SK-N-SH treated with all-trans-retinoic acid at 6 μM for 48 hours (cell line): ENCODE results near the gene HOXD1.

ENCODE experiments used
- ARNTL ChIP-seq: fragments of 450-650 bp; formaldehyde crosslinking; IDR thresholded peaks from 2 replicates; pipeline ENCODE4 v1.5.0; 2020; ENCODE audit warnings: low read depth, mild to moderate bottlenecking, moderate library complexity, borderline replicate concordance
- GLIS3 ChIP-seq: fragments of 250-450 bp; sonication (Bioruptor Pico); IDR thresholded peaks from 2 replicates; pipeline ENCODE4 v1.5.0; 2020; ENCODE audit warnings: mild to moderate bottlenecking, moderate library complexity
- PATZ1 ChIP-seq: fragments of 250-450 bp; sonication (Bioruptor Pico); IDR thresholded peaks from 2 replicates; pipeline ENCODE4 v1.8.0; 2020; ENCODE audit warnings: mild to moderate bottlenecking, moderate library complexity, borderline replicate concordance
- PPARA ChIP-seq: fragments of 250-450 bp; sonication (Bioruptor Pico); IDR thresholded peaks from 2 replicates; pipeline ENCODE4 v1.5.0; 2020; ENCODE audit warnings: mild to moderate bottlenecking, borderline replicate concordance
- ZFP30 ChIP-seq: fragments of 450-650 bp; formaldehyde crosslinking; IDR thresholded peaks from 2 replicates; pipeline ENCODE4 v1.5.0; 2022; ENCODE audit warnings: mild to moderate bottlenecking, moderate library complexity

DNA sequence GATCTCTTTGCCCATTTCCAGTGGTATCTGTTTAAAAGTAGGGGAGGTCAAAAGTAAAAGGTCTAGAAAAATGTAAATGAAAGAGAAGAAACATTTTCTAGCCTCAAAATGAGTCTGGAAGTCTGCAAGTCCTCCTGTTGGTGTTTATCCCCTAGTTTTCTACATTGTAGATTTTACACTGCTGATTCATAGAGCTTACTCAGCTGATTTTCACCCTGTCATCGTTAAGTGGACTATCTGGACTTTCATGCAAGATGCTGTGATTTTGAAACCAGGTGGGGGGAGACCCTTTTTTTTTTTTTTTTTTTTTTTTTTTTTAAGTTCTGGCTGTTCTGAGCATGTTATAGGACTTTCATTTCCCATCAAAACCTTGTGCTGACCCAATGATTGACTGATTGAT is 21.1 kb upstream of the HOXD1 start:
- TF ChIP-seq GLIS3 = no peak
- TF ChIP-seq ARNTL (CRISPR knock-in tag) = no peak
- no peak for TF ChIP-seq ZFP30 (CRISPR knock-in tag)
- no peak for TF ChIP-seq PATZ1
- no peak for TF ChIP-seq PPARA (CRISPR knock-in tag)
